ENCODE data around the gene IDH2.

- TF ChIP-seq CTCF (IDR thresholded peaks at IDR 0.05), result no peak
- no peak for TF ChIP-seq ZNF425 (CRISPR knock-in tag; conservative IDR thresholded peaks at IDR 0.05)
- TF ChIP-seq MLX (CRISPR knock-in tag; IDR thresholded peaks at IDR 0.05), result no peak
- TF ChIP-seq ZNF232 (CRISPR knock-in tag; IDR thresholded peaks at IDR 0.05), result no peak
- TF ChIP-seq ZSCAN18 (CRISPR knock-in tag; IDR thresholded peaks at IDR 0.05), result no peak
- no peak for TF ChIP-seq NFATC4 (CRISPR knock-in tag; IDR thresholded peaks at IDR 0.05)
- no peak for TF ChIP-seq HMGXB4 (CRISPR knock-in tag; IDR thresholded peaks at IDR 0.05)
Observed at GRCh38 chr15:90091156-90091931, 10.9 kb downstream of the IDH2 start.
